Ectodermal cell (in vitro differentiated cells): ENCODE results near the gene LRRN2.
"Not testable (repeated sequence)": the region's sequence is repeated elsewhere in the genome, so short reads cannot be mapped to it uniquely, and the experiment has no call there.

Experiments
- H3K27ac ChIP-seq: 2 replicates; pipeline ENCODE4 v1.7.0; 2013; ENCODE audit warnings: mild to moderate bottlenecking, low read depth, low read length; ENCODE audit not compliant: insufficient read depth, poor library complexity, severe bottlenecking
- H3K27me3 ChIP-seq: 2 replicates; pipeline ENCODE4 v1.7.0; 2013; ENCODE audit warnings: mild to moderate bottlenecking, low read length; ENCODE audit not compliant: insufficient read depth, control insufficient read depth, poor library complexity, severe bottlenecking
- H3K36me3 ChIP-seq: one replicate; pipeline ENCODE4 v1.7.0; 2013; ENCODE audit warnings: low read length; ENCODE audit not compliant: control insufficient read depth, insufficient read depth
- H3K4me1 ChIP-seq: one replicate; pipeline ENCODE4 v1.7.0; 2013; ENCODE audit warnings: low read length; ENCODE audit not compliant: control insufficient read depth, insufficient read depth
- H3K4me3 ChIP-seq: 2 replicates; pipeline ENCODE4 v1.7.0; 2013; ENCODE audit warnings: low read depth, low read length, control low read depth; ENCODE audit not compliant: insufficient read depth
- H3K9me3 ChIP-seq: 2 replicates; pipeline ENCODE4 v1.7.0; 2013; ENCODE audit warnings: mild to moderate bottlenecking, low read length, moderate library complexity; ENCODE audit not compliant: control insufficient read depth
- WGBS, 2 experiments: methylation state at CpG; one replicate each; pipeline ENCODE4 v1.1.7; 2013; ENCODE audit warnings: missing lambda C conversion rate in 2 of 2; 5-methylcytosine and 5-hydroxymethylcytosine counted together

LRRN2 gene

DNA sequence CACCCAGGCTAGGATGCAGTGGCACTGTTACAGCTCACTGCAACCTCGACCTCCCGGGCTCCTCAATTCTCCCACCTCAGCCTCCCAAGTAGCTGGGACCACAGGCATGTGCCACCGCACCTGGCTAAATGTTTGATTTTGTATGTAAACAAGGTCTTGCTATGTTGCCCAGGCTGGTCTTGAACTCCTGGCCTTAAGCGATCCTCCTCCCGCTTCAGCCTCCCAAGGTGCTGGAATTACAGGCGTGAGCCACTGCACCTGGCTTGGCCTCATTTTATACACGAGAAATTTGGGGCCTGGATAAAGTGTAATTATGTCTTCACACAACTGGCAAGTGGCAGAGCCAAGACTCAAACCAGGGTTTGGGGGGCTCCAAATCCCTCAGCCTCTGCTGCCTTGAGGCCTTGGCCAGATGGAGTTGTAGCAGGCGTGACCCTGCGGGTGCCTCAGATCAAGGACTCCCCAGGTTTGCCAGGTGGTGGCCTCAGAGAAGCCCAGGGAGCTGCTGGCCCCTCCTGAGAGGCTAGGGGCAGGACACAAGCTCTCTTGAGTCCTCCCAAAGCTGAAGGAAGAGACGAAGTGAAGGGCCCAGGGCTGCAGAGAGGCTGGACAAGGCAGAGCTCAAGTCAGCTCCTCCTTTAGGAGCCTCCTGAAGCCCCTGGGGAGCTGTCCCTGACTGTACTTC lies 107.6 kb downstream of the LRRN2 start:
- peaks cover 38% of the 10 kb centered on the region for H3K4me1 ChIP-seq
- H3K27me3 ChIP-seq: peaks cover 41% of the 10 kb centered on the region
- H3K9me3 ChIP-seq: no peaks in the 10 kb centered on the region
- no peak overlapping the region for H3K27ac ChIP-seq
- no peak overlapping the region for H3K4me3 ChIP-seq
- no peaks in the 10 kb centered on the region for H3K36me3 ChIP-seq
- 86 to 88% methylated on average over 10 of the region's 10 CpGs for WGBS, 2 experiments

DNA sequence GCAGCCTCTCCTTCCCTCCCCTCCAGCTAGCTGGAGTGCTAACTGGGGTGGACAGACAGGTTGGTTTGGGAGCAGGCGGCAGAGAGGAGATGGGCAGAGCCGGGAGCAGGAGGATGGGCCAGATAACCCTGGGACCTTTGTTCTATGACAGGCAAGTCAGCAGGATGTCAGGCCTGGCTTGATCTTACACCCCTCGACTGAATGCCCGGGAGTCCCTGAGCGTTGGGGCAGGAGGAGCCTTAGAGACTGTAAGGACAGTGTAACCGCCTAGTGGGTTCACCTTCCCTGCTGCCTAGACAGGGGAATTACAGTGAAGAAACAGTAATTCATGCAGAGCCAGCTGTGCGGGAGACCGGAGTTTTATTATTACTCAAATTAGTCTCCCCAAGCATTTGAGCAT lies 109.1 kb downstream of the LRRN2 start:
- Histone ChIP-seq H3K27me3 (peaks cover 41% of the 10 kb centered on the region), H3K27ac (no peak overlapping the region), H3K4me1 (peaks cover 38% of the 10 kb centered on the region), H3K36me3 (no peaks in the 10 kb centered on the region), H3K4me3 (no peak overlapping the region), H3K9me3 (no peaks in the 10 kb centered on the region)
- WGBS, 2 experiments: 5 to 8% methylated on average over 8 of the region's 8 CpGs

DNA sequence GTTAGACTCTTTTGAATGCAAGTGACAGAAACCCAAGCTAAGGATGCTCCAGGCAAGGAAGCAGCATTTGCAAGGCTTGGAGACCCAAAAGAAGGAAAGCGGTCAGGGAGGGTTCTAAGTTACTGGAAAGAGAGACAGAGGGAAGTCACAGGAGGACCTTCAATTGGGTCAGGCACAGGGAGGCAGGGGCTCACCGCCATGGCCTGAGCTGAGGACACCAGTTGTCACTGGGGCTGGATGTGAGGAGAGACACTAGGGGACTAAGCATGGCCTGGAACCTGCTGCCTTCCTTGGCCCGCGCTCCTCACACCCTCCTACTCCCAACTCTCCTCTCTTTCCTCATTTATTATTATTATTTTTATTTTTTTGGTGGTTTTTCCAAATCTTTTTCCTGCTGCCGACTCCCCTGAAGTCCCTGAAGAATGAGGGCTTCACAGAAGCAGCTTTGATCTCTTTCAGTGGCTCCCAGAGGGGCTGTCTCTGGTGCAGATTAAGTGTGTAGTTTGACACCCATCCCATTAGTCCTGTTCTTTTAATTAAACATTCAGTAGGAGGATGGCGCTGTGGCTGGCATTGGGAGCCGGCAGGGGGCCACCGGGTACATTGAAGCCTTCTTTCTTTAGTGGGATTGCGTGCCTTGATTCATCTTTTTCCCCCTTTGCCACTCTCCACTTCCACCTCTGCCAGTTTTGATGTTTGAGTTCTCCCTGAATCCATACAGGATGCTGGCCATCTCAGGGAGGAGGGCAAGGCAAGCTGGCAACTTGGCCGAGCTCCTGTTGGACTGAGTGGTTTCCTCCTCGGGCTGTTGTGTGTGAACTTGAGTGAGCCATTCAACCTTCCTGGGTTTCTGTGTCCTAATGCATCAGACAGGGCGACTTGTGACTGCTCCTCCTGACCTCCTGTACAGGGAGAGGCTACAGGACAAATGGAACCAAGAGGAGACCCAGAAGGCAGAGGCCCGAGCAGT lies 110.0 kb downstream of the LRRN2 start:
- Histone ChIP-seq H3K36me3 (no peaks in the 10 kb centered on the region), H3K9me3 (no peaks in the 10 kb centered on the region), H3K27me3 (peaks cover 41% of the 10 kb centered on the region), H3K27ac (no peak overlapping the region), H3K4me1 (peaks cover 38% of the 10 kb centered on the region), H3K4me3 (no peak overlapping the region)
- WGBS, 2 experiments: 80% methylated on average over 13 of the region's 13 CpGs

DNA sequence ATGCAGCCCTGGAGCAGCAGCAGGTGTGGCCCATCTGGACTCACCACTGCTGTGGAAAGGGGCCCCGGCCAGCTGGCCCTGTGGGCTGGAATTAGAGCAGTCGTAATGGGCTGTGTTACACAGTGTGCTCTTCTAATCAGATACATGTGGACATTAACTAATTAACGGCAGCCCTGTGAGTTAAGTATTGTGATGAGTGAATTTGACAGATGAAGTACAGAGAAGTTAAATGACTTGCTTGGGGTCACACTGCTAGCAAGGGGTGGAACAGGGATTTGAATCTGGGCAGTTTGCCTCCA lies 110.7 kb downstream of the LRRN2 start:
- Histone ChIP-seq H3K4me3 (no peak overlapping the region), H3K36me3 (no peaks in the 10 kb centered on the region), H3K9me3 (no peaks in the 10 kb centered on the region), H3K27ac (no peak overlapping the region), H3K27me3 (peaks cover 40% of the 10 kb centered on the region), H3K4me1 (peaks cover 34% of the 10 kb centered on the region)
- WGBS, 2 experiments: 70% methylated on average over 3 of the region's 3 CpGs

DNA sequence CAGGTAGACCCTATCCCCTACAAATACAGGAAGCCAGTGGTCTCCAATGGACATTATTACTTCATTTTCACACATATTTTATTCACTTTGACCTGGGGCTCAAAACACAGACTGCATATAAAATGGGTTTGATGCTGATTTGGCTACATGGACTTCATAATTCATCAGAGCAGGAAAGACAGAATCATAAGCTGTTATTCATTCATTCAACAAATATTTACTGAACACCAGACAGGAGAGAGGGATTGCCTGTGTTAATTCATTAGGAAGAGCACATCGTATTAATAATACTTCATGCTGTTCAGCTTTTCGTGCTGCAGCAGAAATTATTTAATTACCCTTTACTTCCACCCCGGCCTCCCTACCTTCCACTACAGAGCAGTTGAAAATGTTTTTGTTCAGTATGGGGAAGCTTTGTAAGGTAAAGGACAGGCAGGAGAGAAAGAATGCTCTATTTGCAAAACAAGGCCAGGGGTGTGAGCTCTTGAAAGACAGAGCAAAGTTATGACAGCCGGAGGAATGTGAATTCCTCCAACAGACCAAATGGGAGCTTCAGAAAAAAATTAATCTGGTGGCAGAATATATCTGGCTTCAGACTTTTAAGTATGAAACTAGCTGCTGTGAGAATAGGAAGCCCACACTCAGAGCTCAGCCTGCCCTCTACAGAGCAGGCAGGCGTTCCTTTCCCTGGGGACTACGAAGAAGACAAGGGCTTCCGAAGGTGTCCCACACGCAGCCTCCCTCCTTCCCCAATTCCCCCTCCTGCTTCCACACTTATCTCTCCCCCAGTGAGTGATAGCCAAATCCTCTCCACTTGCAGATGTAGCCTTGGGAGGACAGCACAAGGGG lies 111.3 kb downstream of the LRRN2 start:
- no peaks in the 10 kb centered on the region for H3K36me3 ChIP-seq
- H3K4me1 ChIP-seq: peaks cover 37% of the 10 kb centered on the region
- no peak overlapping the region for H3K27ac ChIP-seq
- peaks cover 36% of the 10 kb centered on the region for H3K27me3 ChIP-seq
- H3K9me3 ChIP-seq: no peaks in the 10 kb centered on the region
- H3K4me3 ChIP-seq: no peak overlapping the region
- 16 to 28% methylated on average over 7 of the region's 8 CpGs for WGBS, 2 experiments

DNA sequence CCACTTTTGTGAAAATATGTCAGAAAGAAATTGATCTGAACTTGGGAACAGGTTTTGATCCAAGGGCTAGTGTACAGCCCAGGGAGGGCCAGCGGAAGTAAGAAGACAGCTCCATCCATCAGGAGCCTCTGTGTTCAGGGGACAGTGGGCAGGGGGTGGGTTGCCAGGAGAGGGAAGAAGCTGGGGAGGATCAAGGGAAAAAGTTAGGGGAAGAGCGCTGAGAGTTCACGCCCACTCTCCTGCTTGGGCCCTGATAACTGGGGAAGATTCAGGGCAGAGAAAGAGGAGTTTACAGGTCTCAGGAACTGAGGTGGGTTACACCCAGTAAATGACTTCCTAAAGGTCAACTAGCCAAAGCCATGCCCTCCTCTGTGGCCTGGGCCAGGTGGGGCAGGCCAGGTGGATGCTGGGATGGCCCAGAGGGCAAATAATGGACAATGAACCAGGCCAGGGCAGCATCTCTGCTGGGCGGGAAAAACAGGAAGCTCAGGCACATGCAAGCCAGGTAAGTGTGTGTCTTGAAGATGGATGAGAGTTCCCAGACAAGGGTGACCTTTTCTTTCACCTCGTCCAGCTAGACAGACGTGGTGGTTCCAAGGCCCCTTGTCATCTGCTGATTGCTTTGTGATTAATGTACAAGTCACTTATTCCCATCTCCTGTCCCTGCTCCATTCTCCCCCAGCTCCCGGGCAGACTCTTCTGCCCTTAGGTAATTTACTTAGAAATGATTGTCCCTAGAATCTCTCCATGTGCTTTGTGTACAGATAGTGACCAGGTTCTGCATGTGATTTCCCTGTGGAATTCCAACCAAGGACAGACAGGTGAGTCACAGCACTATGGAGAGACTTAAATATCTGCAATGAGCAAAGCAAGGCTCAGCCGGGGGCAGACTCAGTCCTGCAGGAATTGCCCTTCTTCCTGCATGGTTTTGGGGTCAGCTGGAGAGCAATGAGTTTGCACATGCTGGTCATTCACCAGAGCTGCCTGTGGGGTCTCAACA lies 112.3 kb downstream of the LRRN2 start:
- Histone ChIP-seq H3K4me1 (peaks cover 32% of the 10 kb centered on the region), H3K9me3 (no peaks in the 10 kb centered on the region), H3K27ac (no peak overlapping the region), H3K4me3 (no peak overlapping the region), H3K27me3 (peaks cover 36% of the 10 kb centered on the region), H3K36me3 (no peaks in the 10 kb centered on the region)
- 79 to 81% methylated on average over 8 of the region's 8 CpGs for WGBS, 2 experiments

DNA sequence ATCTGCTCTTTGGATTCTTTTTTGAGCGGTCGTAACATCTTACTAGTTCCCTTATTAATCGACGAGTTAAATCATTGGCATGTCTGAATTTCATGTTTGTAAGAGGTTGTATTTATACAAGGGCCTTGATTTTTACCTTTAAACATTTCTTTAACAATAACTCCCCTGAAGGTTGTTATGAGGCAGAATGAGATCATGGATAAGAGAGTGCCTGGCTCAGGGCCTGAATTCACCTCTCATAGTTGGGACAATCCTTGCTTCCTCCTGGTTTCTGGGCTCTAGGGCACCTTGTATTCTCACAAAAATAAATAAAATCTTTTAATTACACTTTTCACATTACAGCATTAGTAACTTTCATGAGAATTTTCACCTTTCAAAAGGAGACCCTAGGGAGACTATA lies 113.9 kb downstream of the LRRN2 start:
- 74 to 94% methylated on average over 2 to 4 of the region's 4 CpGs for WGBS, 2 experiments
- H3K27ac ChIP-seq: no peak overlapping the region
- H3K4me1 ChIP-seq: peaks cover 31% of the 10 kb centered on the region
- H3K27me3 ChIP-seq: peaks cover 25% of the 10 kb centered on the region
- no peaks in the 10 kb centered on the region for H3K9me3 ChIP-seq
- H3K36me3 ChIP-seq: no peaks in the 10 kb centered on the region
- no peak overlapping the region for H3K4me3 ChIP-seq

DNA sequence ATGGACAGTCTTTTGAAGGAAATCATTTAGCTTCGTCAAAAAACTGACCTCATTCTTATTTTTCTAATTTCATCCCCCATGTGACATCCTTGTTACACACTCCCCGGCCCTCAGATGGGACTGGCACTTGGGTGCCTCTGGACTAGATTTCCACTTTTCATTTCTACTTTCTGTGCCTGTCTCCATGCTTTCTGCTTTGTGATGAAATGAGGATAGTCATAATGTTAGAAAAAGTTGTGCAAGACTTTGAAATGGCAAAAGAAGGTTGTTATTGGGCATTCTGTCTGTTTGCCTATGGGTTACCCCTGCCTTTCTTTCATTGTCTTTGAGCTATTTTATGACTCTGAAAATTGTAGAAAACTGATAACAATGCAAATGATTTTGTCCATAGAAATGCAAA lies 114.4 kb downstream of the LRRN2 start:
- Histone ChIP-seq H3K4me1 (peaks cover 31% of the 10 kb centered on the region), H3K9me3 (no peaks in the 10 kb centered on the region), H3K27ac (no peak overlapping the region), H3K36me3 (no peaks in the 10 kb centered on the region), H3K27me3 (peaks cover 25% of the 10 kb centered on the region), H3K4me3 (no peak overlapping the region)
- 98% methylated on average over 2 of the region's 2 CpGs for WGBS, 2 experiments

DNA sequence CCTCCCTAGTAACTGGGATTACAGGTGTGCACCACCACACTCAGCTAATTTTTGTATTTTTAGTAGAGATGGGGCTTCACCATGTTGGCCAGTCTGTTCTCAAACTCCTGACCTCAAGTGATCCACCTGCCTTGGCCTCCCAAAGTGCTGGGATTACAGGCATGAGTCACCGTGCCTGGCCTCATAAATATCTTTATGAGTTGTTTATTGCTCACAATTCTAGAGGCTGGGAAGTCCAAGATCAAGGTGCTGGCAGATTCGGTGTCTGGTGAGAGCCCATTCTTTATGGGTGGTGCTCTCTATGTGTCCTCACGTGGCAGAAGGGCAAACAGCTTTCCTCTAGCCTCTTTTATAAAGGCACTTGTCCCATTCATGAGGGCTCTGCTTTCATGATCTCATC lies 115.5 kb downstream of the LRRN2 start:
- H3K27ac ChIP-seq, H3K9me3 ChIP-seq, H3K36me3 ChIP-seq, H3K4me3 ChIP-seq: not testable (repeated sequence)
- WGBS, 2 experiments: 78 to 81% methylated on average over 3 of the region's 3 CpGs
- peaks cover 19% of the 10 kb centered on the region for H3K27me3 ChIP-seq
- peaks cover 24% of the 10 kb centered on the region for H3K4me1 ChIP-seq
